AG10803 (cell line): ENCODE results near the gene TRABD.
A peak's percentile ranks its signal among the peaks of the same experiment; 100 is the strongest.

ENCODE experiments used
- DNase-seq: peaks from one replicate; pipeline ENCODE4 v3.0.0; 2010; ENCODE audit warnings: low read depth
- H3K4me3 ChIP-seq: 2 replicates; pipeline ENCODE4 v1.5.1; 2011; ENCODE audit warnings: mild to moderate bottlenecking, low read length, control low read depth
- TF ChIP-seq, protein P1 (sequence below): conservative IDR thresholded peaks from 2 replicates; pipeline ENCODE4 v1.5.1; 2011; ENCODE audit warnings: mild to moderate bottlenecking, low read length, control low read depth, inconsistent platforms

Gene TRABD

DNA sequence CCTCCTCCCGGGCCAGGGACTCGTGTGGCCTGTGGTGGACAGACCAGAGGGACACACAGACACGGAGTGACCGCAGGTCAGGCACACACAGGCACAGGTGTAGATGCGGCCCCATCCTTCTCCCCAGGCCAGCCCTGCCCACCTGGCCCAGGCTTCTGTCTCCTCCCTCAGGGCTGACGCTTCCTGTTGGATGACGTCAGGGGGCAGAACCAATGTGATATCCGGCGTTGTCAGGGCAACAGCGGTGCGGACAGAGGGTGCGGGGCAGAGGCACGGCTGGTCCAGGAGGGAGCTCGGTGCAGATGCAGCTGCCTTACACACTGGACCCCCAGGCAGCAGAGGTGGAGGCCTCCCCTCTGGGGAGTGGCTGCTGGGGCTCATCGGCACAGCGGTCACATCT is 62.0 kb downstream of the TRABD start:
- TF ChIP-seq, protein P1, sequence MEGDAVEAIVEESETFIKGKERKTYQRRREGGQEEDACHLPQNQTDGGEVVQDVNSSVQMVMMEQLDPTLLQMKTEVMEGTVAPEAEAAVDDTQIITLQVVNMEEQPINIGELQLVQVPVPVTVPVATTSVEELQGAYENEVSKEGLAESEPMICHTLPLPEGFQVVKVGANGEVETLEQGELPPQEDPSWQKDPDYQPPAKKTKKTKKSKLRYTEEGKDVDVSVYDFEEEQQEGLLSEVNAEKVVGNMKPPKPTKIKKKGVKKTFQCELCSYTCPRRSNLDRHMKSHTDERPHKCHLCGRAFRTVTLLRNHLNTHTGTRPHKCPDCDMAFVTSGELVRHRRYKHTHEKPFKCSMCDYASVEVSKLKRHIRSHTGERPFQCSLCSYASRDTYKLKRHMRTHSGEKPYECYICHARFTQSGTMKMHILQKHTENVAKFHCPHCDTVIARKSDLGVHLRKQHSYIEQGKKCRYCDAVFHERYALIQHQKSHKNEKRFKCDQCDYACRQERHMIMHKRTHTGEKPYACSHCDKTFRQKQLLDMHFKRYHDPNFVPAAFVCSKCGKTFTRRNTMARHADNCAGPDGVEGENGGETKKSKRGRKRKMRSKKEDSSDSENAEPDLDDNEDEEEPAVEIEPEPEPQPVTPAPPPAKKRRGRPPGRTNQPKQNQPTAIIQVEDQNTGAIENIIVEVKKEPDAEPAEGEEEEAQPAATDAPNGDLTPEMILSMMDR = no peak
- DNase-seq = peak; percentile 50
- H3K4me3 ChIP-seq = no peak overlapping the region

DNA sequence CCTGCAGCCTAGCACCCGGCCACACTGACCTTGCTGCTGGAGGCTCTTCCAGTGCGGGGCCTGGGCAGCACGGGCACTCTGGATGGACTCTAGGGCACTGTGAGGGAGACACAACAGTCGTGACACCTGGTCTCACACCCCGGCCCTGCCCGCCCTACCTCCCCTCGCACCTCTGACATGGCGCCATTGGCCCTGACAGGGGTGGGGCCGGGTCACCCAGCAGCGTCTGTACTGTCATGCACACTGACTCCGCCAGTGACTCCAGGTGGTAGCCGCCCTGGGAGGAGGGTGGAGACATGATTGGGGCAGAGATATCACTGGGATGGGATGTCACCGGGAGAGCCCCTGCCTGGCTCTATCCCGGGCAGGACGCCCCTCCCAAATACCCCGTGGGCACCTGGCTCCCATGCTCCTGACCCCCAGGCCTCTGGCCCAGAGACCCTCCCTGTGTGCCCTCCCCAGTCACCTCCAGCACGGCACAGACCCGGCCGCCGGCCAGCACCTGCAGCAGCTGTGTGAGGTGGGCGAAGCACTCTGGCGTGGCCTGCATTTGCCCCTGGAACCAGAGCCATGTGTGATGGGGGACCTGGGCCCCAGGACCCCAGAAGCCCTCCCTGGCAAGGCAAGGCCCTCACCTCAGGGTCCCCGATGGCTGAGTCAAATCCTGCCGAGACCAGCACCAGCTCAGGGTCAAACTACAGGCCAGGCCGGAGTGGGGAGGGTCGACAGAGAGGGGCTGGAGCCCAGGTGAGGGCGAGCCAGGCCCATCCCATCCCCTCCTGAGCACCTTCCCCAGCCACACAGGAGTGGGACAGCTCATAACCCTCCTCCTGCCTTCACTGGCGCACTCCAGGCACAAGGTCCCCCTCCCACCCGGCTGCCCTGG is 62.7 kb downstream of the TRABD start:
- no peak overlapping the region for H3K4me3 ChIP-seq
- DNase-seq = no peak
- TF ChIP-seq, protein P1 = no peak
